Activated T-cell treated with anti-CD3 and anti-CD28 coated beads, Interleukin-2, amount 50 U/mL, for 4 hours (primary cell): ENCODE measurements around the gene BLOC1S2. TPM values are rescaled to one million over a fixed set of nuclear protein-coding genes. Genes with fewer than 3 reads are reported as not detected.

Experiments used
- ATAC-seq, 2 donors: fragments of 200-7000 bp; cut with Tn5 transposase; one replicate each; pipeline ENCODE4 v1.10.0; 2021
- DNase-seq: peaks from one replicate; pipeline ENCODE4 v3.0.0-alpha.2; 2020
- H3K27me3 Mint-ChIP-seq: one replicate; pipeline ENCODE4 v1.8.0; 2021; ENCODE audit warnings: low read depth, mixed read lengths
- H3K36me3 Mint-ChIP-seq: one replicate; pipeline ENCODE4 v1.8.0; 2022; ENCODE audit warnings: mixed read lengths; ENCODE audit not compliant: insufficient read depth
- H3K4me1 Mint-ChIP-seq: one replicate; pipeline ENCODE4 v1.8.0; 2021; ENCODE audit warnings: low read depth, mixed read lengths
- H3K4me3 Mint-ChIP-seq: one replicate; pipeline ENCODE4 v1.8.0; 2021; ENCODE audit warnings: mild to moderate bottlenecking, moderate library complexity, mixed read lengths
- H3K9me3 Mint-ChIP-seq: one replicate; pipeline ENCODE4 v1.8.0; 2021; ENCODE audit warnings: mixed read lengths
- total RNA-seq, 3 donors: library from RNA; stranded (reverse); gene quantifications; one replicate each; pipeline ENCODE4 v1.2.1, GENCODE V29; 2021

The BLOC1S2 gene
- 10 to 100 TPM; 62.5 to 79.5 (median 75.5) TPM for total RNA-seq

GRCh38 chr10:100286051-100287033 lies at the start of gene BLOC1S2:
Gene BLOC1S2, minus strand, starts transcription at chr10:100286680. Its CDS starts 21 bp downstream, at chr10:100286659.
- no peaks in the 10 kb centered on the region for H3K27me3 Mint-ChIP-seq

DNA sequence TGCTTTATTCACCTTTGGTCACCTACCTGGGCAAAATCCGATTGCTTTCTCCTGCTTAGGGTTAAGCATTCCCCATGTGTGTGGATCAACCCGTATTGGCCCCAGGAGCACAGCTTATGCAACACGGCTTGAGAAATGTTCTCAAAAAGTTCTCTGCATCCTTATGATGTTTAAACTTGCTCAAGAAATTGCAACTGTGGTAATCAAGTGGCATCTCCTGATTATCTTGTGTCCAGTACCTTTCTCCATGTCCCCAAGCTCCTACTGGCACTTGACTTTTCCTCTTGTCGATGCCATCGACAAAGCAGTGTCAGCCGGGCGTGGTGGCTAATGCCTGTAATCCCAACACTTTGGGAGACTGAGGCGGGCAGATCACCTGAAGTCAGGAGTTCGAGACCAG lies 48.3 kb upstream of the BLOC1S2 start:
- DNase-seq (no peak), ATAC-seq (no peak)
- Mint-ChIP-seq H3K36me3 (no peaks in the 10 kb centered on the region), H3K27me3 (peaks cover 21% of the 10 kb centered on the region), H3K4me3 (no peak overlapping the region), H3K9me3 (no peaks in the 10 kb centered on the region), H3K4me1 (no peaks in the 10 kb centered on the region)

More at GRCh38 chr10:100286051-100287033, at the start of gene BLOC1S2:
- peak within 1 kb of the TSS; percentile 94 for H3K4me3 Mint-ChIP-seq
- peak; percentile 89 to 90 for ATAC-seq
- H3K9me3 Mint-ChIP-seq = no peaks in the 10 kb centered on the region
- H3K4me1 Mint-ChIP-seq = peaks cover 20% of the 10 kb centered on the region
- H3K36me3 Mint-ChIP-seq = peaks cover 10% of the 10 kb centered on the region
- DNase-seq = peak; percentile 82

DNA sequence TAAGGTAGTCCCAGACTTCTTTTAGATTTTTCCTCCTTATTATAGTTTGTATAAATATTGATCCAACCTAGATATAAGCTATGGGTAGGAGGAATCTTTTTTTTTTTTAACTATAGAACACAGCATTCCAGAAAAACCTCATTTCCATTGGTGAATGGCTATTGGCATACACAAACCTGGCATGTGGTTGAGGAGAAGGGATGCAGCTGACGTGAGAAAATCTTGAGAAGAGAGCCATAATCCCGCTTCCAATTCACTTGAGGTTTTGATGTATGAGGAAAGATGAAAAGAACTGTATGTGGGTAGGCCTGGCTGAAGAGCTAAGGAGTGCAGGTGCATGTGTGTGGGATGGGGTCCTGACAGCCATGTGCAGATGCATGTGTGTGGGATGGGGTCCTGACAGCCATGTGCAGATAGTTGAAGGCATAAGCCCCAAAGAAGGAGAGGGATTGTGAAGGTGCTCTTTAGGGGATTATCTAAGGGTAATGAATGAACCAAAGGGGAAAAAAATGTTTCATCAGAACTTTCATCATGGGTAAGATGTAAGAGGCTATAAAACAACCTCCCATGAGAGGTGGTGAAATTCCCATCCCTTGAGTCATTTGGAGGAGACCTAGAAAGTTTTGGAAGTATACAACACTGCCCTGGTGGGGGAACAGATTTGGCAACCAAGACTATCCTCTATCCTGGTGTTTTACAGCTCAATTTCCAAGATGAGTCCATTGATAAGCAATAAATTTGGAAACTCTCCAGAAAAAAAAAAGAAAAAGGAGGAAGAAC lies 47.4 kb upstream of the BLOC1S2 start:
- H3K36me3 Mint-ChIP-seq = no peaks in the 10 kb centered on the region
- H3K4me3 Mint-ChIP-seq = no peak overlapping the region
- H3K27me3 Mint-ChIP-seq = peaks cover 21% of the 10 kb centered on the region
- no peaks in the 10 kb centered on the region for H3K4me1 Mint-ChIP-seq
- H3K9me3 Mint-ChIP-seq = no peaks in the 10 kb centered on the region
- DNase-seq = no peak
- no peak for ATAC-seq

DNA sequence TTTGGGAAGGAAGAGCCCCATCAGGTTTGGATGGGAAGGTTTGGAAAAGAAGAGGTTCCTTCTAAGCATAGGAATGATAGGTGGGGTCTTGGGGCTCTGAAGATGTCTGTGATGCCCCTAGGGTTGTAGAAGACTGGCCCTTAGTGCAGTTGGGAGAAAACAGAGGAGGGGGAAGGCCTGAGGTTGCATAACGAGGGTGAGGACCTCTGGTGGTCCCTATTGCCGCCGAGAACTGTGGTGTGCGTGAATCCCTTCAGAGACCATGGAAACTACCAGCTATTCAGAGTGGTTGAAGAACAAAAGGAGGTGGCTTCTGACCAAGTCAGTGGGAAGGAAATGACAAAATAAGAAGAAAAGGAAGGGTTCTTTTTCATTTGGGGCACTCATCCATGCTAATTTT lies 46.6 kb upstream of the BLOC1S2 start:
- Mint-ChIP-seq H3K9me3 (no peaks in the 10 kb centered on the region), H3K4me3 (no peak overlapping the region), H3K36me3 (no peaks in the 10 kb centered on the region), H3K27me3 (peaks cover 21% of the 10 kb centered on the region), H3K4me1 (no peaks in the 10 kb centered on the region)
- no peak for DNase-seq
- ATAC-seq = no peak

- Mint-ChIP-seq H3K9me3 (no peaks in the 10 kb centered on the region), H3K36me3 (no peaks in the 10 kb centered on the region), H3K4me1 (peaks cover 13% of the 10 kb centered on the region), H3K4me3 (no peak within 1 kb of the TSS), H3K27me3 (peaks cover 21% of the 10 kb centered on the region)
- DNase-seq (no peak), ATAC-seq (no peak)
Observed at GRCh38 chr10:100330079-100330478, 43.6 kb upstream of the BLOC1S2 start, which contains the start of gene PKD2L1. Gene PKD2L1, minus strand, starts transcription at chr10:100330228. Its CDS starts 125 bp downstream, at chr10:100330103.

- peaks cover 13% of the 10 kb centered on the region for H3K27me3 Mint-ChIP-seq
- ATAC-seq (no peak), DNase-seq (no peak)
- H3K36me3 Mint-ChIP-seq = no peaks in the 10 kb centered on the region
- H3K4me1 Mint-ChIP-seq = peaks cover 13% of the 10 kb centered on the region
- no peak overlapping the region for H3K4me3 Mint-ChIP-seq
- no peaks in the 10 kb centered on the region for H3K9me3 Mint-ChIP-seq
Observed at GRCh38 chr10:100328198-100328597, 41.7 kb upstream of the BLOC1S2 start.

DNA sequence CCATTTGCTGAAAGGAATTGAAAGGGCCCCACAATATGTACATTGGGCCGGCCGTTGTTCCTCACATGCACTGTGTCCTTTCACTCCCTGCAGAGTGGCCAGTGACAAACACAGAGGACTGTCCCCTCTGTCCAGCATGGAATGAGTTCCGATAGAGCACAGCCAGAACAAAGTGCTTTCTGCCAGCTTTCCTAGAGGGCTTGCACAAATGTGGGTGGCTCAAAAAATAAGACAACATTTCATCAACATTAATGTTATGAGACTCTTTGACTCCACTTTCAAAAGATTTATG lies 41.2 kb upstream of the BLOC1S2 start:
- H3K36me3 Mint-ChIP-seq = no peaks in the 10 kb centered on the region
- no peak overlapping the region for H3K4me3 Mint-ChIP-seq
- no peak for DNase-seq
- no peaks in the 10 kb centered on the region for H3K9me3 Mint-ChIP-seq
- peaks cover 11% of the 10 kb centered on the region for H3K27me3 Mint-ChIP-seq
- ATAC-seq = no peak
- peaks cover 13% of the 10 kb centered on the region for H3K4me1 Mint-ChIP-seq

- DNase-seq (no peak), ATAC-seq (peak; percentile 86 to 88)
- Mint-ChIP-seq H3K4me1 (peaks cover 13% of the 10 kb centered on the region), H3K4me3 (no peak overlapping the region), H3K9me3 (no peaks in the 10 kb centered on the region), H3K27me3 (peaks cover 9% of the 10 kb centered on the region), H3K36me3 (no peaks in the 10 kb centered on the region)
Observed at GRCh38 chr10:100327007-100327717, 40.7 kb upstream of the BLOC1S2 start.

- no peak for ATAC-seq
- no peaks in the 10 kb centered on the region for H3K36me3 Mint-ChIP-seq
- no peaks in the 10 kb centered on the region for H3K9me3 Mint-ChIP-seq
- H3K27me3 Mint-ChIP-seq = peaks cover 2% of the 10 kb centered on the region
- DNase-seq = no peak
- H3K4me3 Mint-ChIP-seq = no peak overlapping the region
- H3K4me1 Mint-ChIP-seq = peaks cover 13% of the 10 kb centered on the region
Observed at GRCh38 chr10:100325158-100325557, 38.7 kb upstream of the BLOC1S2 start.

- Mint-ChIP-seq H3K9me3 (no peaks in the 10 kb centered on the region), H3K4me3 (no peak overlapping the region), H3K36me3 (no peaks in the 10 kb centered on the region), H3K27me3 (peaks cover 26% of the 10 kb centered on the region), H3K4me1 (no peaks in the 10 kb centered on the region)
- ATAC-seq (no peak), DNase-seq (no peak)
Observed at GRCh38 chr10:100319707-100320402, 33.4 kb upstream of the BLOC1S2 start.

DNA sequence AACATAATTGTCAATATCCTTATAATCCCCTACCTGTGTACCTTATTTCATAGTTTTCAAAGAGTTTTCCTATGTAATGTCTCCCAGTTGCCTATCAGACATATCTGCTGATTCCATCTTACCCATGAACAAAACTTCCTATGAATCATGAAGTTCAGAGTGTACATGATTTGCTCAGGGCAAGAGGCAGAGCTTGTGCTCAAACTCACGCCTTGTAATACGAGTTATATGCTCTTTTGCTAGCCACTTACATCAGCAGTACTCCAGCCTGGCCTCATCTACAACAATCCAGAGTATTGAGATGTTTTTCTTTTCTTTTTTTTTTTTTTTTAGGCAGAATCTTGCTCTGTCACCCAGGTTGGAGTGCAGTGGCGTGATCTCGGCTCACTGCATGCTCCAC lies 31.7 kb upstream of the BLOC1S2 start:
- DNase-seq = no peak
- no peaks in the 10 kb centered on the region for H3K36me3 Mint-ChIP-seq
- ATAC-seq = no peak
- H3K4me1 Mint-ChIP-seq = no peaks in the 10 kb centered on the region
- H3K4me3 Mint-ChIP-seq = no peak overlapping the region
- peaks cover 32% of the 10 kb centered on the region for H3K27me3 Mint-ChIP-seq
- no peaks in the 10 kb centered on the region for H3K9me3 Mint-ChIP-seq

DNA sequence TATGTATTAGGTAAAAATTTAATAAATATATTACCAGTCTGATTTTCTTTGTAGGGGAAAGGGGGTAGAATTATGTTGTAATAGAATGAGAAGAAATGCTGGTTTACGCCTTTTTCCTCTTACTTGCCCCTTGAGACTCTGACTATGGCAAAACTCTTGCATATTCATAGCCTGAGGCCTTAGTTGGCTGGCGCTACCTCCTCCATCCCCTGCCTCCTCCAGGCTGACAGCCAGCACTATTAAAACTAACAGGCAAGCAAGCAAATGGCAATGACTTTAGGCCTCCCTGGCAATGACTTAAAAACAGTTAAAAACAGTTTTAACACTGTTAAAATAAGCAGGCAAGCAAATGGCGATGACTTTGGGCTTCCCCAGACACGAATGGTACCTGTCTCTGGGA lies 29.1 kb upstream of the BLOC1S2 start:
- peaks cover 45% of the 10 kb centered on the region for H3K27me3 Mint-ChIP-seq
- H3K9me3 Mint-ChIP-seq = no peaks in the 10 kb centered on the region
- H3K4me1 Mint-ChIP-seq = no peaks in the 10 kb centered on the region
- ATAC-seq (no peak), DNase-seq (no peak)
- H3K36me3 Mint-ChIP-seq = no peaks in the 10 kb centered on the region
- no peak overlapping the region for H3K4me3 Mint-ChIP-seq

- ATAC-seq (no peak), DNase-seq (no peak)
- Mint-ChIP-seq H3K9me3 (no peaks in the 10 kb centered on the region), H3K4me3 (no peak overlapping the region), H3K27me3 (peaks cover 45% of the 10 kb centered on the region), H3K4me1 (no peaks in the 10 kb centered on the region), H3K36me3 (no peaks in the 10 kb centered on the region)
Observed at GRCh38 chr10:100311298-100311697, 24.8 kb upstream of the BLOC1S2 start.

DNA sequence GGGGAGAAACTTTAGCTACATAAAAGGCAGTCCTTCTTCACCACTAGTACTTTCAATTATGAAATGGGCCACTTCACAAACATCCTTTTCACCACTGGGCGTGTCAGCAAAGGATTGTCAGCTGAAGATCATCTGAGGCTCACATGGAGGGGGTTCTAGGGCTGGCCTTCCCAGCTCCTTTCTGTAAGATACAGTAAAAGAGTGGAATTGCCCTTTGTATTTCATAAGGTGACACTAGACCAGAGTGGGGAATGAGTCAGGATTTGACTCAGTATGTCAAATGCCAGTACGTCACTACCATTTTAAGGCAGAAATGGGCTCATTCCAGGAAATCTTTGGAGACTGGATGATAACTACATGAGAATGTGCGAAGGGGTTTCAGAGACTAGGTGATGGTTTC lies 21.2 kb upstream of the BLOC1S2 start:
- H3K4me3 Mint-ChIP-seq = no peak overlapping the region
- peaks cover 56% of the 10 kb centered on the region for H3K27me3 Mint-ChIP-seq
- no peaks in the 10 kb centered on the region for H3K36me3 Mint-ChIP-seq
- ATAC-seq (no peak), DNase-seq (no peak)
- H3K9me3 Mint-ChIP-seq = no peaks in the 10 kb centered on the region
- H3K4me1 Mint-ChIP-seq = no peaks in the 10 kb centered on the region
